Measurements from ENCODE around the gene MIER2. TPM values are rescaled to one million over a fixed set of nuclear protein-coding genes. Genes with fewer than 3 reads are reported as not detected.
"Not testable (repeated sequence)": the region's sequence is repeated elsewhere in the genome, so short reads cannot be mapped to it uniquely, and the experiment has no call there.

Gene MIER2
- total and polyA plus RNA-seq, 7 donors, result 6.6 to 31.9 (median 12.3) TPM

DNA sequence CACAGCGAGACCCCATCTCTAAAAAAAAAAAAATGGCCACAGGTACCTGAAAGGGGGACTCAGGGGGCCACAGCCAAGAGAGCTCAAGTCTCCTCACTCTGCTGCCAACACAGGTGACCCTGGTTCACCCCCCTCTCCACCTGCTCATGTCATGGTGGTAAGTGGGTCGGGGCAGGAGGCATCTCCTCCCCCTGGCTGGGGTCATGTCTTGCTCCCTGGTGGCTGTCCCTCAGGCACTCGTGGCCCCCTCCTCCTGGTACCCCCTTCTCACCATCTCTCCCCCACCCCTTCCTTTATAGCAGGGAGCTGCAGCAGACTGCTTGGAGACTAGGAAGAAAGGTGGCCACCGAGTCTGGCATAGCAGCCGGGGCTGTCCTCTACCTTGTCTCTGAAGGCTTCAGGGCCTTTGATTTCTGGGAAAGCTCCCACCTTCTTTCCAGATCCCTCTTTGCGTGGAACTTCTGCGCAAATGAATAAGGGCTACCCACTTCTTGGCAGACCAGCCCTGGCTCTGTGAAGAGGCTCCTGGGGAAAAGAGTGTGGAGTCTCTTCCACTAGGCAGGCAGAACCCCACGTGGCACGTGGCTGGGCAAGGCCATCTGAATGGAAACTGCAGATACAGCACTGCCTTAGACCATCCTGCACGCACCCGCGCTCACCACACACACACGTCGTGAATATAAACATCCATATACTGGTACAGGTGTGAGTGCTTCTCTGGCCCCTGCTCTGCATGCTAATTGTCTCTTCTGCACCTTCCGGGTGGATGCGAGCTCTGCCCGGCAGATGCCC, 20.1 kb upstream of the MIER2 start:
- Histone ChIP-seq H3K36me3 (no peaks in the 10 kb centered on the region), H3K4me3 (no peak overlapping the region), H3K27ac (no peak overlapping the region), H3K9me3 (no peaks in the 10 kb centered on the region), H3K4me1 (no peaks in the 10 kb centered on the region), H3K27me3 (peaks cover 0 to 32% (median 0%) of the 10 kb centered on the region in 3 donors)
- WGBS, 2 donors, result 58 to 69% methylated on average over 17 of the region's 17 CpGs
- intact Hi-C loops (cut with DNase I), result no loop called here
- no peak for DNase-seq
- TF ChIP-seq EP300 (IDR thresholded peaks at IDR 0.05), result no peak
- TF ChIP-seq CTCF (IDR thresholded peaks at IDR 0.05), result no peak
- no peak for TF ChIP-seq POLR2AphosphoS5 (IDR thresholded peaks at IDR 0.05)
- TF ChIP-seq POLR2A (IDR thresholded peaks at IDR 0.05), result no peak

- intact Hi-C loops (cut with DNase I), result no loop called here
- TF ChIP-seq EP300 (IDR thresholded peaks at IDR 0.05) (no peak), POLR2A (IDR thresholded peaks at IDR 0.05) (no peak), CTCF (IDR thresholded peaks at IDR 0.05) (no peak), POLR2AphosphoS5 (IDR thresholded peaks at IDR 0.05) (no peak)
- H3K9me3 ChIP-seq, result no peaks in the 10 kb centered on the region
Measured at GRCh38 chr19:362683-363082, 18.1 kb upstream of the MIER2 start.

GRCh38 chr19:362154-362553, 17.6 kb upstream of the MIER2 start:
- peak; percentile 55 for DNase-seq
- WGBS, 2 donors, result 92% methylated on average over 11 of the region's 11 CpGs
- H3K9me3 ChIP-seq, result no peaks in the 10 kb centered on the region
- H3K4me3 ChIP-seq, result no peak overlapping the region
- no peaks in the 10 kb centered on the region for H3K4me1 ChIP-seq
- TF ChIP-seq POLR2A (IDR thresholded peaks at IDR 0.05) (no peak), EP300 (IDR thresholded peaks at IDR 0.05) (no peak), POLR2AphosphoS5 (IDR thresholded peaks at IDR 0.05) (no peak), CTCF (IDR thresholded peaks at IDR 0.05) (no peak)
- H3K27ac ChIP-seq, result no peak overlapping the region
- H3K27me3 ChIP-seq, result peaks cover 0 to 40% (median 0%) of the 10 kb centered on the region in 3 donors
- intact Hi-C loops (cut with DNase I), result no loop called here
- no peaks in the 10 kb centered on the region for H3K36me3 ChIP-seq

More at GRCh38 chr19:362683-363082, 18.1 kb upstream of the MIER2 start:
- Histone ChIP-seq H3K4me3 (no peak overlapping the region), H3K4me1 (no peaks in the 10 kb centered on the region), H3K36me3 (no peaks in the 10 kb centered on the region), H3K27ac (no peak overlapping the region), H3K27me3 (peaks cover 0 to 46% (median 0%) of the 10 kb centered on the region in 3 donors)
- 69 to 85% methylated on average over 11 of the region's 11 CpGs for WGBS, 2 donors
- DNase-seq, result peak; percentile 18

- Histone ChIP-seq H3K27ac (no peak overlapping the region), H3K4me3 (no peak overlapping the region), H3K4me1 (no peaks in the 10 kb centered on the region), H3K36me3 (no peaks in the 10 kb centered on the region), H3K9me3 (peaks cover 0 to 4% (median under 1%) of the 10 kb centered on the region in 4 donors), H3K27me3 (peaks cover 0 to 31% (median 0%) of the 10 kb centered on the region in 3 donors)
- no peak for DNase-seq
- intact Hi-C loops (cut with DNase I), result no loop called here
- WGBS, 2 donors, result 77 to 85% methylated on average over 2 of the region's 2 CpGs
- TF ChIP-seq EP300 (IDR thresholded peaks at IDR 0.05), result no peak
- no peak for TF ChIP-seq CTCF (IDR thresholded peaks at IDR 0.05)
- TF ChIP-seq POLR2AphosphoS5 (IDR thresholded peaks at IDR 0.05), result no peak
- no peak for TF ChIP-seq POLR2A (IDR thresholded peaks at IDR 0.05)
Measured at GRCh38 chr19:359653-359925, 15.0 kb upstream of the MIER2 start.

DNA sequence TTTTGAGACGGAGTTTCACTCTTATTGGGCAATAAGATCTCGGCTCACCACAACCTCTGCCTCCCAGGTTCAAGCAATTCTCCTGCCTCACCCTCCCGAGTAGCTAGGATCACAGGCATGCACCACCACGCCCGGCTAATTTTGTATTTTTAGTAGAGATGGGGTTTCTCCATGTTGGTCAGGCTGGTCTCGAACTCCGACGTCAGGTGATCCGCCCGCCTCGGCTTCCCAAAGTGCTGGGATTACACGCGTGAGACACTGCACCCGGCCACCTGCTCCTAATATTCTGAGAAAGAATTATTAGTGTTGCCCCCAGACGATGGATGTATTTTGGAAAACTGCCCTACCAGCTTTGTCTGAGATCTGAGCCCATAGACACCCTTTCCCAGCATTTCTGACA, 10.9 kb upstream of the MIER2 start:
- H3K36me3 ChIP-seq, DNase-seq: not testable (repeated sequence)

More for the DNA sequence above, 10.9 kb upstream of the MIER2 start:
- H3K4me1 ChIP-seq; intact Hi-C loops (cut with DNase I); H3K27ac ChIP-seq; H3K4me3 ChIP-seq: not testable (repeated sequence)
- Histone ChIP-seq H3K9me3 (peaks cover 3 to 13% (median 7%) of the 10 kb centered on the region in 4 donors), H3K27me3 (peaks cover 0 to 20% (median 0%) of the 10 kb centered on the region in 3 donors)
- WGBS, 2 donors, result 93% methylated on average over 15 of the region's 15 CpGs

All from sigmoid colon (tissue), 7 donors.